RKO (cell line): ENCODE data around the gene GALNT17.

Source experiments
- DNase-seq: peaks from one replicate; pipeline ENCODE4 v3.0.0-alpha.2; 2016; ENCODE audit warnings: low spot score

GALNT17 gene

DNA sequence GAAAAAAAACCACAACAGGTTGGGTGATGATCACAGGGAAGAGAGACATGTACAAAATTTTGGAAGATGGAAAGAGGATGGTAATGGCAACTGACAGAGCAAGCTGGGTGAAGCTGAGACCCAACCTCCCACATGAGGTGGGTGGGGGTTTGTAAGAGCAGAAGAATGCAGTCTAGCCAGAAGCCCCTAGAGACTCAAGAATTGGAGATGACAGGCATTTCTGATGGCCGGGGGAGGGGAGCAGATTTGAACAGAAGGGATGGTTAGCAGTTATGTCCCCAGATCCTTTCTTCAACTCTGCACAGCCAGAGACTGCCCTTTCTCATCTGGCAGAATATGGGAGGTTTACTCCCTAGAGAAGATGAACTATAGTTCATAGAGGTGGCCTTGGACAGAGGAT, 208.0 kb downstream of the GALNT17 start:
- DNase-seq = no peak

DNA sequence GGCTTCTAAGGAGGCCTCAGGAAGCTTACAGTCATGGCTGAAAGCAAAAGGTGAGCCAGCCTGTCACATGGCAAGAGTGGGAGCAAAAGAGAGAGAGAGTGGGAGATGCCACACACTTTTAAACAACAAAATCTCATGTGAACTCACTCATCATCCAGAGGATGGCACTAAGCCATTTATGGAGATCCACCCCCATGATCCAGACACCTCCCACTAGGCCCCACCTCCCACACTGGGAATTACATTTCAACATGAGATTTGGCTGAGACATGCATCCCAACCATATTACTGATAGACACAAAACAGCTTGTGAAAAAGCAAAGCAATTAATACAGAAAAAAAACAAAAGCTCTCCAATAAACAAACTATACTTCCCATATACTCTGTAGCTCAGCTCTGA, 210.3 kb downstream of the GALNT17 start:
- DNase-seq = no peak

DNA sequence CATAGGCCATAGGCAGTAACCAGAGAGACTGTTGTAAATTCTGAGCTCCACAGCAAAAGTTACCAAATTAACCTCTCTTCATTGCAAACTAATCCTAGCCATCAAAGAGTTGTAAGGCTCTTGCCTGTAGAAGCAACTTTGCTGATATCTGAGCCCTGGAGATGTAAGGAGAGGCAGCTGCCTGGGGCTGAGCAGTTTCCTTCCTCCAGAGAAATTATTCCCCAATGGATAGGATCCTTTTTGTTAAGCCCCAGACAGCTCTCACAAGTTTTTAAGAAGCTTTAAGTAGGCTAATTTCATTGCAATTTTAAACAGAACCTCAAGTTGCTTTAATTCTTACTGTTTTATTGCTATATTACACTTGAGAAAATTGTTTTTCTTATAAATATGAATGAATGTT, 211.1 kb downstream of the GALNT17 start:
- DNase-seq = no peak

DNA sequence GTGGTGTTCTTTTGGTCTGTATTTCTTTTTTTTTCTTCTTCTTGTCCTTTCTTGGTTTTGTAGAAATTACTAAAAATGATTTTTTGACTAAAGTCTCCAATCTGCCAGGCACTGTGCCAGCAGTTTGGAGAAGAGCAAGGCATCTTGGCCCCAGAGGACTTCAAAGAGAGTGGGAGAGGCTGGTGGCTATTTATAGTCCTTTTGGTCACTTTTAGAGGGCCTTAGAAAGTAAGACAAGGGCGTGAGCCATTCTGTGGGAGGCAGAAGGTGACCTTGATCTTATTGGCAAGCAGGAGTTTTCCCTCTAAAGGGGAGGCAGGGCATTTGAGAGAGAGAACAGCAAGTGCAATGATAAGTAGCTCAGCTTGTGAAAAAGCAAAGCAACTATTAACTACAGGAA, 211.9 kb downstream of the GALNT17 start:
- DNase-seq = no peak

DNA sequence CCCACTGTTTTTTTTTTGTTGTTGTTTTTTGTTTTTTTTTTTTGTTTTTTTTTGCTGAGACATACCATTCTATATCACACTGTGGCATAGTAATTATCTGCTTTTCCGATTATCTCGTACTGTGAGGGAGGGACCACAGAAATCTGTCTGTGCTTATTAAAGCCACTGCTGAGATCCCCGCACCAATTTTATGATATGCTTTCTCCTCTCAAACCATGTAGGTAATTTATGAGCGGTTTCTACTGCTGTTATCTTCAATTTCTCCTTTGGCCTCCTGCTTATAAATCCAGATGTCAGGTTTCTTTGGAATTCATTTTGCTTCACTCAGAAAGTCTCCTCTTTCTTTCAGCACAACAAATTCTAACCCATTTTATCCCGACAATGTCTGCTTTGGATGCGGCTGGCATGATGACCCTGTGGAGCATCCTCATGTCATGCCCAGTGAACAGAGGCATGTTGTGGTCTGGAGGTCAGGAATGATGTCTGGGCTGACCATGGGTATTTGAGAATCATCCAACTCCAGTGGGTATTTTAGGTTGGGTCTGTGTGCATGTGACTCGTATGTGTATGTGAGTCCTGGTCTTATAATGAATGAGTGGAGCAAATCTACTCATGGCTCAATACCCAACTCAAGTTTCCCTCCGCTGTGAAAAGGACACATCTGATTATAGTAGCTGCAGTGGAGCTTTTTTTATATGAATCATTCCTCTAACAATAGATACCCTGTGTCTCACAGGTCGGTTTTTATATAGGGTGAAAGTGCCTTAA, 213.4 kb downstream of the GALNT17 start:
- DNase-seq = no peak

DNA sequence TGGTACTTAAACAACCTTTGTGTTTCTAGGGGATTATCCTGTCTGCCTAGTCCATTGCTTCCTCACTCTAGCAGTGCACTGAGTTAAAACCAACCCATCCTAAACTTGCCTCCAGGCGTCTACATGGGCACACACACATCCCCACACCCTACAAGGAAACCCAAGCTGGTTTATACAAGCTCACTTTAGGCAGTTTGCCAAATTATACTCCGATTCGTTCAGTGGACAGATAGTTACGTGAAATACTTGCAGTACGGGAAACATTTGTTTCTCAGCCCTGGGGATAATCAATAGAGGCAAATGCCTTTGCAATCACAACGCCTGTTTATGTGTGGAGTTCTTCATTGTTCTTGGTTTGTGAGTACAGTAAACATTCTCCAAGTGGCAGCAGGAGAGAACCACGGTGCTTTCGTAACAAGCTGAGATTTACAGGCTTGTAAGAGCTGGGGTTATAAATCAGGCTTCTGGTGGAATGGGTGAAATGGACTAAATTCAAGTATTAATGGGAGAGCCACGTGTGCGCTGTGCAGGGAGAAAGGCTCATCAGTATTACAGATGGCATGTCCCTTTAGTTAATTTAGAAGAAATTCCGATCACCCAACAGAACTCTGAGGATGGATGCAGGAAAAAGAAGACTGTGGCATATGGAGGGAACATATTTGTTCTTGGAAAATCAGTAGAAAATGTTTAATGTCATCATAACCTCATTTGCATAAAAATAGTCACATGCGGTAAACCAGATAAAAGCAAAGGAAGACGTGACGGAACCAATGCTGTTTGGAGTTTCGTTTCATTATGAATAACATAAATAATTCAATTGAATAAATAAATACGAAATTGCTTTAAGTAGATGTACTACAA, 217.1 kb downstream of the GALNT17 start:
- no peak for DNase-seq

DNA sequence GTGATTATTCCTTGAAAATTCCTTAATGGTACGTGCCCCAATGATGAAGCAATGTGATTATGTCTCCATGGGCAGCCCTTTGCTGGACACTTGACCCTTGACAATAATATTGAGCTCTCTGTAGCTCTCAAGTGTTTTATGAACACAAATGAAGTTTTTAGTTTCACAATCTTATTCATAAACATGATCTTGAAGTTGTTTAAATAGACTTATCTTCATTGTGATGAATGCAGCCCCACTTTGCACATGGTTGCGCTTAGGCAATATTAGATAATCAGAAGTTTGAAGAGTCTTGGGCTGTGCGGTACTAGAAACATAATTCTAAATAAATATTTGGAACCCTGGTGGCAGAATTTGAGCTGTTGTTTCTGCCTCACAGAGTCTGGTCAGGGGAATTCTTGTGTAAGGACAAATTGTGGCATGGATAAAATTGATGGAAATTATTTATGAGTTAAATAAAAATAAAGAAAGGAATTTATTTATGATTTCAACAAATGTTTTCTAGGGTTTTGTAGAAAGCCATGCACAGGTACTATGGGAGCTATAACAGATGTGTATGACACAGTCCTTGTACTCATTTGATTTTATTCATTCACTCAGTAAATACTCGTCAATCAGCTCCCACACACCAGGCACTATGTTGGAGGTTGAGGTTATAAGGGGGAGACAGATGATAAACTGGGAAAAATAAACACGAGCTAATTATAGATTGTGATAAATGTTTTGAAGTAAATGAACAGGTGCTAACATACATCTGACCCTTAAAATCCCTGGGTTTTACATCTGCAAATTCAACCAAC, 217.9 kb downstream of the GALNT17 start:
- DNase-seq = no peak

DNA sequence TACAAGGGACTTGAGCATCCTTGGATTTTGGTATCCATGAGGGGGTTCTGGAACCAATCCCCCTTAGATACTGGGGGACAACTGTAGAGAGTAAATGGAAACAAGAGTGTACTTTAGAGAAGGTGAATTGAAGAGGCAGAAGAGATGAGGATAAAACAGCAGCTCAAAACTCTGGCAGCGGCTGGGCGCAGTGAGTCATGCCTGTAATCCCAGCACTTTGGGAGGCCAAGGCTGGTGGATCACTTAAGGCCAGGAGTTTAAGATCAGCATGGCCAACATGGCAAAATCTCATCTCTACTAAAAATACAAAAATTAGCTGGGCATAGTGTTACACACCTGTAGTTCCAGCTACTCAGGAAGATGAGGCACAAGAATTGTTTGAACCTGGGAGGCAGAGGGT, 218.7 kb downstream of the GALNT17 start:
- no peak for DNase-seq

DNA sequence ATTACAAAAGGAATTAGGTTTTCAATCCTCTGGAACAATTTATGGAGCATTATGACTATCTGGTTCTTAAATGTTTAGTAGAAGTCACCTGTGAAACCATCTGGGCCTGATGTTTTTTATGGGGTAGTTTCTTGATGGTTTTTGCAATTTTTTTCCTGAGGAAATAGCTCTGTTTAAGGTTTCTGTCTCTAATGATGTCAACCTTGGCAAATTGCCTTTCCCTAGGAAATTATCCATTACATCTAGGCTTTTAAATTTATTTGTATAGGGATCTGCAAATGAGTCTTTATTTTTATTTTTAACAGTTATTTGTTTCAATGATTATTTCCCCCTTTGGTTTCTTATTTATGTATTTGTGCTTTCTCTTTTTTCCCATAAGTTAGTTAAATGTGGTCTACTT, 222.8 kb downstream of the GALNT17 start:
- no peak for DNase-seq

DNA sequence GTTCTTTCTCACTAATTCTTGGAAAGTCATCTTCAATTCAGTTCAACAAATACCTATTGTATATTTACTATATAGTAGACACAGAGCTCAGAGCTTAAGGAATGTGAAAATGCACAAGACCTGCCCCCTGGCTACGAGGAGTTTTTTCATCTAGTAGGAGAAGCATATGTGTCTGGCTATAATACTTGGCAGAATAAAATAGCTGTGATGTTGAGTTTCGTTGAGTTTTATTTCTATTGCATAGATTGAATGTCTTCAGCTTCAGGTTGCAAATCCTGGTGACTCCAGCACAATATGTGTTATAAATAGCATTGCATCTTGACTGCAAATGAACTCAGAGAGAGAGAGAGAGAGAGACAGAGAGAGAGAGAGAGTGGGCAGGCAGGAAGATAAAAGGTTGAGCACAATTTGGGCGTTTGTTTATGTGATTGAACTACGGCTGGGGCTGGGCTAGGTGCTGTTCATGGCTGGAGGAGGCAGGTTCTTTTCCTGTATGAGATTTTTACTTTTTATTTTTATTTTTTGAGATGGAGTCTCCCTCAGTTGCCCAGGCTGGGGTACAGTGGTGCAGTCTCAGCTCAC, 229.6 kb downstream of the GALNT17 start:
- no peak for DNase-seq

DNA sequence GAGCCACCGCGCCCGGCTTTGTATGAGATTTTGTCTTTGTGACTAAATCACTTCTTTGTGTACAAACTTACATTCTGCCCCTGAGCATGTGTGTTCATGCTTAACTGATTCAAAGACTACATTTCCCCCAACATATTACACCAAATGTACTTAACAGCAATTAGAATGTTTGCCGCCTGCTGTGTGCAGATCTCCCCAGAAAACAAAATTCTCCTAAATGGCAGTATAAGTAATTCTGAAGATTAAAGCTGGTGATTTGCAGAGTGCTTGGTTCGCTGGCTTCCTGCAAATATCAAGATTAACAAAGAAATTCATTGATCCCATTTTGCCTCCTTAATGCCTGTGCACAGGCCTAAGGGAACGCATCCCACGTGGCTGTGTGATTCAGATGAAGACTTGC, 230.3 kb downstream of the GALNT17 start:
- no peak for DNase-seq

DNA sequence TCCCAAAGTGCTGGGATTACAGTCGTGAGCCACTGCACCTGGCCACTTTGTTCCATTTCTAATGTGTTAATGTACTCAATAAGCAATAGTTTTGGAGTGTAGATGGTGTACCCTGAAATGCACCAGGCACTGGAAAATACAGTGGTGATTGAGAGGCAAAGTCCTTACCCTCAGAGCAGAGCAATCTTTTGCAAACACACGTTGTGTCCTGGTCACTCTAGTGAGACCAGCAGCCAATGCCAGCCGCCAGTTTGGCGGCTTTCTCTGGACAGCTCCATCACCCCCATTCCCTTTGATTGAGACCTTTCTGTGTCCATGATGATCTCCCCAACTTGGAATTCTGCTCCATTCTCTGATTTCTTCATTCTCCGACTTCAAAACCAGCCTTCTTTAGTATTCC, 231.3 kb downstream of the GALNT17 start:
- no peak for DNase-seq

DNA sequence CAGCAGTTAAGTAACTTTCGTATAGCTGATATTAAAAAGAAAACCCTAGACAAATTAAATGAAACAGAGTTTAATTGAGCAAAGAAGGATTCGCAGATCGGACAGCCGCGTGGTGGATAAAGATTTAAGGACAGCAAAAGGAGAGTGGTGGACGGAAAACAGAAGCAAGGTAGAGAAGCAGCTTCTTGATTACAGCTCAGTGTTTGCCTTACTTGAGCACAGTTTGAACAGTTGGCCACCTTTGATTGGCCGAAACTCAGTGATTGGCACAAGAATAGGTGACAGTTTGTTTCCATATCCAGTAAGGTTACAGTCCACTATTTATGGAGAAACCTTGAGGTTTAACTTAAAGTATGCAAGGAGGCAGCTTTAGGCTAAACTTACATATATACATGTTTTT, 231.7 kb downstream of the GALNT17 start:
- DNase-seq = no peak

DNA sequence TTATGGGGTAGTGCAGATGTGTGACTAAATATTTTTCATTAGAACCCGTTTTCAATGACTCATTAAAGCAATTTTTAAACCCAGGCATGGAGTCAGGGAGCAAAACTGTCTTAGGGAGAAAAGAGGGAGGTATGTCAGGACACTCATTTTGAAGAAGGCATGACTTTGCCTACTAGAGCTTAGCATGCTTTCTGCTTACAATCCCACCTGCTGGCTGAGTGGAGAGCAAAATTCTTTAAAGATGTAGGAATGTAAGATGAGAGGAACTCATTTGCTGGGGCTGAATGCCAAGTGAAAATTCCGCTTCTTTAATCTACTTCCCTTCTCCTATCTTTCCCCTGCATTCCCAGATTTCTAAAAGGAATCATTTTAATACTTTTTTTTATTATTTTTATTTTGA, 232.6 kb downstream of the GALNT17 start:
- no peak for DNase-seq

DNA sequence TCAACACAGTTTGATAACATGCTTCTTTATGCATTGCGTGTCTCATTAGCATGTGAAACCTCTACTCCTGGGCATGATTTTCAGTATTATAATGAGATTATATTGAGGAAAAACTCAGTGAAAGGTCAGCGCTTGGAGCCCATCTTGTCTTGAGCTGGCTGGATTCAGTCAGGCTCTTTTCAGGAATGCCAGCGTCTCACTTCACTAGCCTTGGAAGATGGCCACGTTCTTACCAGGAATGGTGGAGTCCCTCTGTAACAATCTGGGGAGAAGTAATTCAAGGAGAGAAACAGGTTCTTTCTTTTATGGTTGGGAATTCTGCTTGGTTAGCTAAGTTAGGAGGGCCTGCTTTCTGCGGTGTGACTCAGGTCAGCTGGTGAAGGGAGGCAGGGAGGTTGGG, 241.0 kb downstream of the GALNT17 start:
- no peak for DNase-seq

DNA sequence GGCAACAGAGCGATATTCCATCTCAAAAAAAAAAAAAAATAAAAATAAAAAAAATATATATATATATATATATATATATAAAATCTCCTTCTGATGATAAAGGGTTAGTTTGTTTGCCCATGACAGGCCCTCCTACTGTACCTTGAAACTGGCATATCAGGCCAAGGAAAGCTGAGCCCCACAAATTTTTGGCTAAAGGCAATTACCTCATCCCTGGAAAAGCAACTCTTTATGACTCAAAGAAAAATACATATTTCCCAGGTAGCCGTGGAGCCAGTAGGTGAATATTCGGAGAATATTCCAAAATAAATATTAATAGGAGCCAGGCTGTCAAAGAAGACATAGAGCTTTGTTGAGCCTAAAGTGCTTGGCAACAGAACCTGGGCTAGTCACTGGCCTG, 245.1 kb downstream of the GALNT17 start:
- no peak for DNase-seq

DNA sequence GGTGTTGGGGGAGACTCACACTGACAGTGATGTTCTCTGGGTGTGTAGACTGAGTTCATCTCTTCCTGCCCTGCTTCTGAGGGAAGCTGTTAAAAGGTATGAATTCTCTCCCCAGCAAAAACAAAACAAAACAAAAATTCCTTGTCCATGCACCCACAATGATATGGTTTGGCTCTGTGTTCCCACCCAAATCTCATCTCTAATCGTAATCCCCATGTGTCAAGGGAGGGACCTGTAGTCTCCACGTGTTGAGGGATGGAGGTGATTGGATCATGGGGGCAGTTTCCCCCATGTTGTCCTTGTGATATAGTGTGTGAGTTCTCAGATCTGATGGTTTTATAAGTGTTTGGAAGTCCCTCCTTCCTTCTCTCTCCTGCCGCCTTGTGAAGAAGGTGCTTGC, 245.5 kb downstream of the GALNT17 start:
- no peak for DNase-seq

DNA sequence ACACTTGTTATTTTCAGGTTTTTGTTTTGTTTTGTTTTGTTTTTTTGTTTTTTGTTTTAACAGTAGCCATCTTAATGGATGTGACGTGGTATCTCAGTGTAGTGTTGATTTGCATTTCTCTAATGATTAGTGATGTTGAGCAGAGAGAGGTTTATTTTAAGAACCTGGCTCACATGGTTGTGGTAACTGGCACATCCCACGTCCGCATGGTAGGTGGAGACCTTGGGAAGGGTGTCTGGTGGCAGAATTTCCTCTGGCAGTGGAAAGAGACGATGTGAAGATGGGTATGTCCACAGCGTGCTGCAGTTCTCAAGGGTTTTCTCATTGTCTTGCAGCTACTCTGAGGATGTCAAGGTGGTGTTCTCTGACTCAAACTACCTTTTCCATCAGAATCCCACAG, 252.2 kb downstream of the GALNT17 start:
- DNase-seq = no peak

DNA sequence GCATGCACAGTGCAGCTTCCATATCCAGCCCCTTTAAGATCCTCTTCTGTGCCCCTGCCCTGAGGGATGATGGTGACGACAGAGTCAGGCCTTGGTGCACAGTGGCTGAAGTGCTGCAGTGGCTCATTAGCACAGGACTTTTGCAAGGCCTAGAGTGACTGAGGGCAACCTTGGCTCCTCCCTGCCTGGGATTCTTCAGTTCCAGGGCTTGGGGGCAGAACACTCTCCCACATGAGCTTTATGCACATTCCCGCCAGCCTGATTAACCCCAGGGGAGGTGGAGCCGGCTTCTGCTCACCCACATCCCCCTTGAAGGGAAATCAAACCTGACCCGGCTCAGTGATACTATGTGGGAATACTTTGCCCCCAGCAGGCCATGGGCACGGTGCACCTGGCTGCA, 253.4 kb downstream of the GALNT17 start:
- DNase-seq = no peak

DNA sequence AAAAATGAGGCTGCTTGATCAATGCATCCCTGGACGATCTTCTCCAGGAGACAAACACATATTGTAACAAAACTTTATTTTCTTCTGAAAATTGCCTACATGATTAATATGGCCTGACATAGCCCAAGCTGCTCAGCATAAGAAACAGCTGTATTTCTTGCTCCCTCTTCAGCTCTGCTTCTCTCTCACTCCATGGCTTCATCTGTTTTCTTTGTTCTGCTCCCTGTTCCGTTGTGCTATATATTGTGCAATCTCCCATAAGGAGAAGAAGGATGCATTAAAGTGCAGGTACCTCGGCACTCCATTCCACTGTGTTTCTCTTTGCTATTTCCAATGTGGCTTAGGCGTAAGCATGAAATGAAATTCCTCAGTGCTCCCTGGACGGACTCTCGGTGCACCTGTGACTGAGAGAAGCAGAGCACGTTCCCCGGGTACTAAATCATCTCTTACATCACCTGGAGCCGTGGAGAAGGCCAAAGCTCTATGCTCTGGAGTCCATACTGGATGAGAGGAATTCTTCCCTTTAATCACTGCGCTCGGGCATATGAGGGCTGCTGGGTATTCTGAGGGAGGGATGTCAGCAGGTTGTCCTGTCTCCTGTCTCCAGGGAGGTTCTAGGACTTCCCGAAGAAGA, 254.3 kb downstream of the GALNT17 start:
- no peak for DNase-seq

DNA sequence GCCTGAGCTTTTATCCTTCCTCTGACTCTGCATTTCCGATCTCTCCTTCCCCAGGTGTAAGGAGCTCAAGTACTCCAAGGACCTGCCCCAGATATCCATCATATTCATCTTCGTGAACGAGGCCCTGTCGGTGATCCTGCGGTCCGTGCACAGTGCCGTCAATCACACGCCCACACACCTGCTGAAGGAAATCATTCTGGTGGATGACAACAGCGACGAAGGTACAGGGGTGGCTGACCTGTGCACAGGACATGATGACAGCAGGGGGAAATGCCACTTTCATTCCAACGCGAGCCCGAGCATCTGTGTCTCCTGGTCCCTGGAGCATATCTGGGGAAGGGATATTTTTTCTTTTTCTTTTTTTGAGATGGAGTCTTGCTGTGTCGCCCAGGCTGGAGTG, 256.2 kb downstream of the GALNT17 start:
- no peak for DNase-seq

DNA sequence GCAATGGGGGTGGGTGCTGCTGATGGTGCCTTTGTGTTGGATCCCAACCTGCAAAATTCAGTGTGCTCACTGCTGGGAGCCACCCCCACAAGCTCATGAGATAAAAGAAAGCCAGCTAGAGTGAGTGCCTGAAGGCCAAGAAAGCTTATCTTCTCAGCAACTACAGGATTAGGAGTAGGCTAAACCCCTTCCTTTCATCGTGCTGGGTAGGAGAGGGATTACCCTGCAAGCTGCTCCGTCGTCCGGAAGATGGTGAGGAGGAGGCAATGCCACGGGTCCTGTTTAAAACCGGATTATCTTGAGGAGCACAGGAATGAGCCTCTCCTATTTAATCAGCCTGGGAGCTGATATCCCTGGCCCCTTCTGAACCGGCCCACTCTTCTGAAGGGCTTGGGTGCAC, 258.0 kb downstream of the GALNT17 start:
- no peak for DNase-seq
